HG03521 (cell line): ENCODE data around the gene CLSTN2.

Experiments used
- ATAC-seq: cut with Tn5 transposase; IDR thresholded peaks from one replicate; pipeline ENCODE4 v1.9.1; 2021; ENCODE audit warnings: mild to moderate bottlenecking, moderate library complexity; ENCODE audit not compliant: unreplicated experiment

The CLSTN2 gene

DNA sequence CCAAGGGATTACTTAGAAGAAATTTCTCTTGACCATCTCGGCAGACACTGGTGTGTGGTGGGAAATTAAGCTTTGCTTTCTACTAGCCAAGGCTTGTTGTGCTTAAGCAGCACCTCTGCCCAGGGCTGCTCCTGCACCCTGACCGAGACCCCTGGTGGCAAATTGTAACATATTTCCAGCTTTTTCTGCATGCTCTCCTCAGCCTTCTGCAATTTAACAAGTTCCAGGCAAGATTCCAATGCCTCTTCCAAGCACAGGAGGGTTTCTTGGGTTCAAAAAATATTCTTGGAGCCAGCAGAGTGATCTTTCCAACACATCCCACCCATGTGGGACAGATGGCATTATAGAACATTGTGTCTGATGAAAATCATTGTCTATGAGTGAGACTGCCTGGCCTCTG is 210.5 kb downstream of the CLSTN2 start:
- no peak for ATAC-seq

DNA sequence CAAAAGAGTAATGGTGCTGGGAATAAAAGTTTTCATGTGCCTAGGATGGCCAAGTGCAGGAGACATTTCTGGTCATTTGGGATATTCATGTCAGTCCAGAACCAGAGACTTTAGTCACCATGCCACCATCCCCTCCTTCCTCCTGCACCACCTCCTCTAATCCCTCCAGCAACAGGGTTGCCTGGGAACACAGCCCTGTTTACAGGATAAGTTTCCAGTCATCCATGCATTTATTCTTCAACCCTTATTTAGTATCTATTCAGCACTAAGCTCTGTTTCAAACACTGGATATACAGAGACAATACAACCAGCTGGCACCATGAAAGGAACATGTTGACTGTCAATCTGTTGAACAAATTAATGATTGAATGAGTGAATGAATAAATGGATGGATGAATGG is 211.7 kb downstream of the CLSTN2 start:
- no peak for ATAC-seq

DNA sequence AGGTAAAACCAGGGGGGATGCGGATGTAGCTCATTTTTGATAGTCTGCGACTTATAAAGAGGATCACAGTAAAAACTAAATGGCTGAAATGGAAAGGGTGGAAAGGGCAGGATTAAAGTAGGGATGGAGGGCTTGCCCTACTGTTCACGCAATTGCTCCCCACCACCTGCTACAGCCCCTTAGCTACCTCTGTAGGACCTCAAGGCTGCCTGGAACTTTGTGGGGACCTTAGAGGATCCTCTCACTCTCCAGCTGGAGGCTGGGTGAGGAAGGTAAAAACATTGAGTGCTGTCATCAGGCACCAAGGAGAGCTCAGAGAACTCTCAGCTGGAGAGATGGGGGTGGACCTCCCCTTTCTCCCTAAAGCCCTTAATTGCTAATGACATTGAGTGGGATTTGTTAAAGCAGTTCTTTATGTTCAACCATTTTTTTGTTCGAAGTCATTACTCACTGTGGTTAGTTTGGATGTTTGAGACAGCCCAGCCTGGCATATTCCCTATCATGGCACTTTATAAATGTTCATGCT is 213.0 kb downstream of the CLSTN2 start:
- no peak for ATAC-seq

DNA sequence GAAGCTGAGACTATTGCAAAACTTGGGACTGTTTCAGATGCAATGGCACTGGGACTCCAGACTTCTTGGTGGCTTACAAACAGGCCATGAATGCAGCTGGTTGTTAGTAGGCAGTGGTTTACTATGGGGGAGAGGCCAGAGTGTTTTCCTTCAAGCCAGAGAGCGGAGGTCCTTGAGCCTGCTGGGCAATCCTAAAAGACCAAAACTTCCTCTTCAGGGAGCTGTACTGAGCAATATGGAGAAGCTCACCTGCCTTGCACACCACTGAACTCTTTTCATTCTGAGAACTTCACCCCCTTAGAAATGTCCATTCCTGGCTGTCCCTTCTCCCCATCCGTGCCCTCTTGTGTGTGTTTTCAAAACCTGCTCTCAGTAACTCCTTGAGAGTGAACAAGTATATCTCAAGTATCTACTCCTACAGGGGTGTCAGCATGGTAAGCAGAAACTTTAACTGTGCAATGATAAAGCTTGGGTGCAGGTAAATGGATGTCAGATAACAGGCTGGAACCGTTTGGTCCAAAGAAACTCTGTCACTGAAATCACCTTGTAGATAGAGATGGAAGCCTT is 213.9 kb downstream of the CLSTN2 start:
- ATAC-seq: no peak

DNA sequence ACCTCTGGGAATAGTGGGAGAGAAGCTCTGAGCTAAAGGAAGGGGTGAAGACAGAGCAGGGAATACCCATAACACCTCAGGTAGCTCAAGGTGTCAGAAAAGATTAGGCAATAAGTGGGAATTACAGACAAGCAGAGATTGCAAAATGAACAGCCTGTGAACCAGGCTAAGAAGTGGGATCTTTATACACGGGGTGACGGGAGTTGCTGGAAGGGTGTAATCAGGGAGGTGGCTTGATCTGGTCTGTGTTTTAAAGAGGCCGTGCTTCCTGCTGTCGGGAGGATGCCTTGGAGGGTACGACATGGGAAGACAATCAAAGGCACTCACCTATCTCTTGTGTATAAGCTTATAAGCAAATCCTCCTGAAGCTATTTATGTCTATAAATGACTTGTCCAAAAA is 216.3 kb downstream of the CLSTN2 start:
- ATAC-seq: no peak

DNA sequence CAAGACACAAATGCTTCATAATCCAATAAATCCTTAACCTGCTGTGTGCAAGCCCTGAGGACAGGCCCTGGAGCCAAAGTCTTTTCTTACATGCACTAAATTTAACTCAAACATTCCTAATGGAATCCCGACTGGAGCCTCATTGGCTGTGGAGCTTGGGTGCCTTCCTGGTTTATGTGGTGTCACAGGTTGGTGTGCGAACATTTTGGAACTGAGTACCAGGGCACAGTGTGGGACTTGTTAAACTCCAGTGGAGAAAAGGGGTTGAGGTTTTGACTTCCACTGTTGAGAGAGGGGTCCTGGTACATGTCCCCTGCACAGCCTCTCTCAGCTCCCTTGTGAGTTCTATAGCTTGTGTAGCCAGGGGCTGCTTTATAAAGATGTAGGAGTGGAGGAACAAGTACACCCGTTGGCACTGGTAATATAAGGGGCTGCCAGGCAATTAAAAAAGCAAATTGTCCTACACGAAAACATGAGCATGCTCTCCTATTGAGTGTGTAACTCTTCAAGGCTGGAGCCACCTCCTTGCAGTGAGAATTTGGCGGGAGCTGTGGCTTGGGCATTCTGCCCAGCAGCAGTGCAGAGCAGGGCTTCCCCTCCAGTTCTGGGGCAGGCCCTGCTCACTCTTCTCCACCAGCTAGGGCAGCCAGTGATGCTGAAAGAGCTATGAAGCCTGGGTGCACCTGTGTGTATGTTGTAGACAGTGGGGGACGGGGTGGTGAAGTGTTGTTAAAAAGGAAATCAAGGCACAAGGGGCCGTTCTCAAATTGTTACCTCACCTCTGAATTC is 218.1 kb downstream of the CLSTN2 start:
- ATAC-seq: no peak

DNA sequence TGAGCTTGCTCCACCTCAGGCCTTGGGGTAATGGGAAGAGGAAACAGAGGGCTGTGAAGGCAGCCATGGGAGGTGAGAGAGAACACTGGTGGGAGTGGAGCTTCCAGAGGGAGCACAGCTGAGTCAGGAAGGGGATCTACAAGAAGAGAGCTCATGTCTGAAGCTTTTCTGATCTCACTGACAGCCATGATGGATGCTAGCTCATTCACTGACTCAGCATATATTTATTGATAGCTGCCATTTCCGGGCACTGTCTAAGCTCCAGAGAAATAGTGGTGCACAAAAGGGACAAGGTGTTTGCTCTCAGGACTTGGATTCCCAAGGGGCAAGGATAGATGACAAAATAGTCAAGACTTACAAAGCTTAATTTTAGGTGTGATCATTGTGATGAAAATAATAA is 218.8 kb downstream of the CLSTN2 start:
- ATAC-seq: no peak

DNA sequence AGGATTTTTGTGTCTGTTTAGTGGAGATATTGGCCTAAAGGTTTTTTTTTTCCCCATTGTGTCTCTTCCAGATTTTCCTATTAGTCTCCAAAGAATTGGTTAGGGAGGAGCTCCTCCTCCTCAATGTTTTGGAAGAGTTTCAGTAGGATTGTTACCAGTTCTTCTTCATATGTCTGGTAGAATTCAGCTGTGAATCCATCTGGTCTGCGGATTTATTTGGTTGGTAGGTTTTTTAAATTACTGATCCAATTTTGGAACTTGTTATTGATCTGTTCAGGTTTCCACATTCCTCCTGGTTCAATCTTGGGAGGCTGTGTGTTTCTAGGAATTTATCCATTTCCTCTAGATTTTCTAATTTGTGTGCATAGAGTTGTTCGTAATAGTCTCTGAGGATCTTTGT is 222.2 kb downstream of the CLSTN2 start:
- no peak for ATAC-seq

DNA sequence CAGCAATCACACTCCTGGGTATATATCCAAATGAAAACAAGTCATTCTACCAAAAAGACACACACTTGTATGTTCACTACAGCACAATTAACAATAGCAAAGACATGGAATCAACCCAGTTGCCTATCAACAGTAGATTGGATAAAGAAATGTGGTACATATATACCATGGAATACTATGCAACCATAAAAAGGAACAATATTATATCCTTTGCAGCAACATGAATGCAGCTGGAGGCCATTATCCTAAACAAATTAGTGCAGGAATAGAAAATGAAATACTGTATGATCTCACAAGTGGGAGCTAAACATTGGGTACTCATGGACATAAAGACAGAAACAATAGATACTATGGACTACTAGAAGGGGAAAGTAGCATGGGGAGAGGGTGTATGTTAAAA is 224.7 kb downstream of the CLSTN2 start:
- no peak for ATAC-seq

DNA sequence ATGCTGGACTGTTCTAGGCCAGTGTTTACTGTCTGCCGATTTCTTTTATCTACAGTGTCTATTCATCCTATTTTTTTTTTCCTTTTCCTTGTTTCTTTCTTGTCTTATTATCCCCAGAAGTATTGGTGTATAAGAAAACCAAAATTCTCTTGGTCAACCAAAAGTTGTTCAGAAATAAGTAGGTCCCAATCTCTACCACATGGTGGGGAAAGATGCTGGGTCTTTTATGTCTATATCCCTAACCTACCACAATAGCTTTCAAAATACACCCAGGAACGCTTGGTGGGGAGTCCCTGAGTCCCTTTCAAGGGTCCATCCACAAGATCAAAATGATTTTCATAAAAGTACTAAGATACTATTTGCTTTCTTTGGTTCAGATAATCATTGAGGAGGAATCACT is 225.6 kb downstream of the CLSTN2 start:
- no peak for ATAC-seq

DNA sequence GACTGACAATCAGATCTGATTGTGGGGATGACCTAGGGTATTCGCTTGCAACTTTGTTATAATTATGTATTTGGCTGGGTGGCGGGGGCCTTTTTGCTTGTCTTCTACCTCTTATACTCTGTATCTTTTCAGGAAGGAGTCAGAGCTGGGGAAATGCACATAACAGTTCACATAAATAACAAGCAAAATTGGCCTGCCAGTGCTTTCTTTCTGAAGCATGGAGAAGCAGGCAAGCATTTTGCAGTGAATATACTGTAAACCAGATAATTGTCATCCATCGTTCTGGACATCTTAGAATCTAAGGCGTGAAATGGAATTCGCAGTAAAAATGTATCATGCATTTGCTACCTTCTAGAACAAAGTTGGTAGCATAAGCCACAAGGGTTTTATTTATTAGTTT is 227.6 kb downstream of the CLSTN2 start:
- ATAC-seq: no peak

DNA sequence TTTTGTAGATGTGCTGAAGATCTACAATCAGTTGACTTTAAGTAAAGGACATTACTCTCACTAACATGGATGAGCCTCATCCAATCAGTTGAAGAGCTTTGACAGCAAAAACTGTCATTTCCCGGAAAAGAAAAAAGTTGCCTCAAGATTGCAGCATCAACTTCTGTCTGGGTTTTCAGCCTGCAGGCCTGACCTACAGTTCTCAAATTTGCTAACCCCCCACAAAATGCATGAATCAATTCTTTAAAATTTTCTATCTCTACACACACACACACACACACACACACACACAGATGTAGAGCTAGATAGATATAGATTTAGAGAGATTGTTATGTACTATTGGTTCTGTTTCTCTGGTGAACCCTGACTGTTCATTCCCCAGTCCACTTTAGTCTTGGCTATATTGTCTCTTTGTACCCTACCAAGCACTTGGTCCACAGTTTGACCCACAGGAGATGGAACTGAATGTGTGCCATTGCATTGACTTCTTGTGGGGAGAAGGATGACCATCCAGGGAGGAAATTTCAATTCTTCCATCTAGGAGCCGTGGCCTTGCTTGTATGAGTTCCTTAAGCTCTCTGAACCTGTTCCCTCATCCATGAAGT is 228.3 kb downstream of the CLSTN2 start:
- no peak for ATAC-seq

DNA sequence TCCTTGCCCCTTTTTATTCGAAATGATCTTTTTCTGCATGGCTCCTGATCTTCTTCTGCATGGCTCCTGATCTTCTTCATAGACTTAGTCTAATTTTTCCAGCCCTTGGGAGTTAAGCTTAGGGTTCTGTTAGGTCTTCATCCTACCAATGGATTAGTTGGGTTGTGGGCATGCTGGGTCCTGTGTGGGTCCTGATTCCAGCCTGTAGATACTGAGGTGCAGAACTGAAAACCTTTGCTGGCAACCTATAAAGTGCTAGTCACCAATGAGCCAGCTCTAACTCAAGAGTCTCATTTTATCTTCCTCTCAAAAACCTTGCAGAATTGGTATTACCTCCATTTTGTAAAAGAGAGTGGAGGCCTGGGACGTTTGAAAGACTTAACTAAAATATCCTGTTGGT is 229.2 kb downstream of the CLSTN2 start:
- no peak for ATAC-seq

DNA sequence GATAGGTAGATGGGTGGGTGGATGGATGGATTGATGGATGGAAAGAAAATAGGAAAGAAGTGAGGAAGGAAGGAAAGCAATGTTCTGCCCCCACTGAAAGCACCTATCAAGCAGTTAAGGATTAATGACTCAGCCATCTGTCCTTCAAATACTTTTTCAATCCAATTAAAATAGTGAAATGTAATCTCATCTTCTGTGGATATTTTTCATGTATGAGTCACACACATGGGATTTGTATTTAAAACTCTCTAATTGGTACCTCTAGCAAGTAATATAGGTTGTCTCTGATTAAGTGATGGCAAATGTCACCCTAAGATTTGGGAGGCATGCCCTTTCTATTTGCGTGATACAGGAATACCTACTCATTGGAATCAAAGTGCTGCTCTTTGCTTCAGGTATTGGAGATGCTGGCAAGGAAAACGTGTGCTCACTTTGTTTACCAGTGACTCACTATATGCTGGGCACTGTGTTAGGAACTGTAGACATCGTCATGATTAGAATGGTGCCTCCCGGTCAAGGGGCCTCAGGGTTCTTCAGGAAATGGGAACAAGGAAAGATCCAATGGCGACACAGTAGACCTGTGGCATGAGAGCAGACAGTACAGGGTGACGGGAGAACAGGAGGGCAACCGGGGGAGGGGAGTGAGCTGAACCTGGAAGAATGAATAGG is 230.1 kb downstream of the CLSTN2 start:
- ATAC-seq: no peak

DNA sequence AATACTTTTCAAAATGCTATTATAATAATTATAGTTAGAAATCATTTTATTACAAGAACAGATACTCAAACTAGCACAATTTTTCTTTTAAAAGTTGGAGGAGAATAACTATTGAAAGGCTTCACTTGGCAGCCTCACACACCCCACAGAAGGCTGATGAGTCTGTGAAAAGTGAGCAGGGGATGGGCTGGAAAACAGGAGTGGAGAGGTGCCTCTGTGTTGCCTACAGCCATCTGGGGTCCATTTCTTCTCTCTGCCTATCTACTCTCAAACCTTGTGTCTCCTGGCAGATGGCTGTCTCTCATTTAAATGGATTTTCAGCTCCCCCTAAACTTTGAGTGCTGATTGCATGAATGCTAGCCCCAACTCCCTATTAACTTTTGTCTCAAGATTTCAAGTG is 230.8 kb downstream of the CLSTN2 start:
- no peak for ATAC-seq

DNA sequence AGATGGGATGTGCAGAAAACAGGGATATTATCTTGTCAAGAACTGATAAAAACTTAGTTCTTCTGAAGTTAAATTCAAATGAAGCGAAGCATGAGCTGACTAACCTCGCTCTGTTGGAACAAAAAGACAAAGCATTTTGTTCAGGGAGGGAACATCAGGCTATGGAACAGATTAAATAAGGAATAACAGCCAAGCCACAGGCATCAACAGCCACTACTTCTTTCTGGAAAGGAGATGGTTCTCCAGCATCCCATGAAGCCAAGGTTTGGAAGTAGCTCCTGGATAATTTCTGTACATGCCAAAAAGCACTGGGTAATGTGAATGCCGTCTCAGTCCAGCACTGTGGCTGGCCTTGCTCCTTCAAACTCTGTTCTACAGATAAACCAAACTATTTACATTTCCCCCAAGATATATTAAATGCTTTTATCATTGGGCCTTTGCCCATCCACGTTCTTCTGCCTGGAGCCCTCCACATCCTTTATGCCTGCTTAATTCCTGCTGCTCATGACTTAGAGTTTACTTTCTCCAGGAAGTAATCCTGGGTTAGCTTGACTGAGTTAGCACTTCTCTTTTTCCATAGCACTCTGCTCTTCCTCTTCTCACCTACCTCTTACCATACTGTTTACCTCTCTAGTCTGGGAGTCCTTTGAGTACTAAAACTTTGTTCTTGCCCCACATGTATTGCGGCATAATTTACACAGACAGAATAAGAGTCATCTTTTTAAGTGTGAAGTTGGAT is 232.0 kb downstream of the CLSTN2 start:
- no peak for ATAC-seq

DNA sequence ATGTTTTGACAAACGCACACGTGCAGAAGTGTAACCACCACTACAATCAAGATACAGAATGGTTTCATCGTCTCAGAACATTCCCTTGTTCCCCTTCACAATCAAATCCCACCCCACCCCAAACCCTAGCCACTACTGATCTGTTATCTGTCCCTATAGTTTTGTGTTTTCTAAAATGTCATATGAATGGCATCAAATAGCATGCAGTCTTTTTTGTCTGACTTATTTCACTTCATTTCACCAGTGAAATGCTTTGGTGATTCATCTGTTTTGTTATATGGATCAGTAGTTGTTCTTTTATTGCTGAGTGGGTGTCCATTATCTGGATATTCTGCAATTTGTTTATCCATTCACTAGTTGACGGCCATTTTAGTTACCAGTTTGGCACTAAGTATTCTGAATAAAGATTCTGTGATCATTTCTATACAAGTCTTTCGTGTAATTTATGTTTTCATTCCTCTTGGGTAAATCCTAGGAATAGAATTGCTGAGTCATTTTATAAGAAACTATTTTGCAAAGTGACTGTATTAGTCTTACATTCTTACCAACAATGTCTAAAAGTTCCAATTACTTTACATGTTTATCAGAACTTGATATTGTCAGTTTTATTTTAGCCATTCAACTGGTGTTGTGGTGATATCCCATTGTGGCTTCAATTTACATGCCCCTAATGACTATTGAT is 232.8 kb downstream of the CLSTN2 start:
- no peak for ATAC-seq

DNA sequence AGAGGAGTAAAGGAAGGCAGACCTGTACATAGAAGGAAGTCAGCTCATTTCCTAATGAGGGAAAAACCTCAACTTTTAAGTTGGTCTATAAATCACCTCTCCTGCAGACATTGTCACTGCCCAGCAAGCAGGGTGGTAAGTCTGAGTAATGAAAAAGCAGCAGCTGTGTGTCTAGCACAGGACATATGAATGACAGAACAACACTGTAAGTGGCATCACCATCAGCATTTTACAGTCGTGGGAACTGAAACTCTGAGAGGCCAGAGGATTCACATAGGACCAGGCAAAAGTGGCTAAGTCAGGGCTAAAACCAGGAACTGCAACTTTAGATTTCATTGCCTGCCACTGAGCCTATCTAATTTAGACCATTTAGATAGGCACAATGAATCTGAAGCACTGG is 235.6 kb downstream of the CLSTN2 start:
- ATAC-seq: peak; percentile 88

DNA sequence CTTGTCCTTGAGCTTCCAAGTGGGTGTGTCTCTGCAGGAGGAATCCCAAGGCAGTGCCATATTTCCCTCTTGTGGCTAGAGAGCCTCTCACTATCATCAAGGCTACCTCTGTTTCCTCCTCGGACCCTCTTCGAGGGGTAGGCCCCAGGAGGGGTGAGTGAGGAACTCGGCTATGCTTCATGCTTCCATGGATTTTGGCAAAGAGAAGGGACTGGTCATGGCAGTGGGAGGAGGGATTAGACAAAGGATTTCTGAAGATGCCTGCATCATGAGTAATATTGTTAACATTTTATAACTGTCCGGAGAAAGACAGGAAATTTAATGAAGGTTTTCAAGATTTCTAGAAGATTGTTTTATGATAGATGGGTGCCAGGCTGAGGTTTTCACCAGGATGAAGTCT is 241.5 kb downstream of the CLSTN2 start:
- no peak for ATAC-seq

DNA sequence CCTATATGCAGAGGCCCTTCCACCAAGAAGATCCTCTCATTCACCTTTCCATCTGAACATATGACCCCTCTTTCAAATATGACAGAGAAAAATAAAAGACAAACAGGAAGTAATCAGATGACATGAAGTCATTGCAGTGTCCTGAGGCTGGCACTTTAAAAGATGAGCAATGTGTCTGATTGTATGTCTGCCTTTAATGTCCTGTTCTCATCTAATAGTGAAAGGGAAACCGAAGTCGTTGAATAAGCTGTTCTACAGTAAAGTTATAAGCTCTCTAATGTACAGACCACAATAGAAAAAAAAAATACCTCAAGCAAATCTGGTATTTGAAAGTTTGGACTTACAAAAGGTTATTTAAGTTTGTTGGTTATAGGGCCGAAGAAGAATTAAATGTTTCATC is 243.0 kb downstream of the CLSTN2 start:
- ATAC-seq: peak; percentile 59
